Stomach (tissue), 9 donors: Measurements from ENCODE around the gene CER1. TPM values are rescaled to one million over a fixed set of nuclear protein-coding genes. Genes with fewer than 3 reads are reported as not detected.
"Not testable (repeated sequence)": the region's sequence is repeated elsewhere in the genome, so short reads cannot be mapped to it uniquely, and the experiment has no call there.

Source experiments
- DNase-seq, 2 donors: peaks; one replicate each; pipeline versions ENCODE4 v3.0.0 to v3.0.0-alpha.2; 2013 to 2019
- H3K27ac ChIP-seq, 5 donors: fragments of 200-600 bp in 4 of 5; sonication (generic) in 4 of 5; one replicate each; pipeline ENCODE4 v1.5.1; 2013 to 2019; ENCODE audit warnings: mild to moderate bottlenecking in 1 of 5, moderate library complexity in 1 of 5
- H3K27me3 ChIP-seq, 3 donors: fragments of 200-600 bp; sonication (generic); one replicate each; pipeline ENCODE4 v1.5.1; 2017 to 2019; ENCODE audit warnings: mixed run types in 1 of 3
- H3K36me3 ChIP-seq, 4 donors: fragments of 200-600 bp; sonication (generic); 1 replicate in 3 of 4; 2 replicates in 1 of 4; pipeline ENCODE4 v1.5.1; 2016 to 2019
- H3K4me1 ChIP-seq, 4 donors: fragments of 200-600 bp; sonication (generic); one replicate each; pipeline ENCODE4 v1.5.1; 2016 to 2019
- H3K4me3 ChIP-seq, 4 donors: fragments of 200-600 bp; sonication (generic) in 3 of 4; one replicate each; pipeline ENCODE4 v1.5.1; 2016 to 2019; ENCODE audit warnings: mild to moderate bottlenecking in 1 of 4
- H3K9me3 ChIP-seq, 4 donors: fragments of 200-600 bp; sonication (generic); one replicate each; pipeline ENCODE4 v1.5.1; 2016 to 2019
- CTCF ChIP-seq, 7 experiments: fragments of 450-650 bp in 4 of 7; fragments of 200-600 bp in 3 of 7; sonication (generic) in 3 of 7; IDR thresholded peaks; one replicate each; pipeline ENCODE4 v1.5.1; 2016 to 2019; ENCODE audit warnings: antibody characterized with exemption in 7 of 7, control low read depth in 2 of 7, mild to moderate bottlenecking in 1 of 7
- EP300 ChIP-seq: sonication (generic); formaldehyde crosslinking; IDR thresholded peaks from one replicate; pipeline ENCODE4 v1.6.1; 2017; ENCODE audit warnings: antibody characterized with exemption
- POLR2A ChIP-seq, 4 donors: fragments of 450-650 bp; IDR thresholded peaks; one replicate each; pipeline ENCODE4 v1.6.1; 2016; ENCODE audit warnings: antibody characterized with exemption in 4 of 4, control low read depth in 2 of 4, mild to moderate bottlenecking in 1 of 4, moderate library complexity in 1 of 4
- POLR2AphosphoS5 ChIP-seq, 3 donors: sonication (generic); formaldehyde crosslinking; IDR thresholded peaks; one replicate each; pipeline ENCODE4 v1.6.1; 2016; ENCODE audit warnings: antibody characterized with exemption in 3 of 3
- WGBS, 5 donors: extraction: QIAGEN DNeasy Blood & Tissue Kit in 3 of 5; methylation state at CpG; one replicate each; pipeline versions ENCODE4 v1.1.5 to v1.1.7; 2013 to 2018; 5-methylcytosine and 5-hydroxymethylcytosine counted together
- intact Hi-C: fragments of 100-400 bp; cut with DNase I; formaldehyde crosslinking; loops from one replicate; pipeline ENCODE4 v1.15.1; 2023; ENCODE audit warnings: low total_unique reads
- polyA plus RNA-seq, 3 donors: library from polyadenylated mRNA; stranded (reverse); fragments of 200-250 nt; gene quantifications; one replicate each; pipeline ENCODE4 v1.2.3, GENCODE V29; 2013
- total RNA-seq, 5 donors: library from RNA; depleted of rRNA; stranded (reverse); fragments of >200 nt; gene quantifications; one replicate each; pipeline versions ENCODE4 v1.1.0 to v1.2.3, GENCODE V29; 2014 to 2016
- donor health status: healthy with polysubstance abuse.
- donor health status: Bipolar disorder and iron deficiency.
- donor health status: healthy.

CER1 gene
- total and polyA plus RNA-seq, 8 donors, result not detected

- Histone ChIP-seq H3K27me3 (no peaks in the 10 kb centered on the region), H3K36me3 (peaks cover 10 to 42% (median 37%) of the 10 kb centered on the region in 4 donors), H3K9me3 (no peaks in the 10 kb centered on the region), H3K4me3 (no peak overlapping the region), H3K4me1 (peaks cover 0 to 15% (median 12%) of the 10 kb centered on the region in 4 donors), H3K27ac (no peak overlapping the region)
- intact Hi-C loops, result no loop called here
- DNase-seq, result no peak
- WGBS, 5 donors, result 88 to 92% (median 90%) methylated on average over 12 of the region's 12 CpGs
- TF ChIP-seq POLR2A (IDR thresholded peaks at IDR 0.05) (no peak), POLR2AphosphoS5 (IDR thresholded peaks at IDR 0.05) (no peak), EP300 (no peak)
Measured at GRCh38 chr9:14687042-14687719, 35.4 kb downstream of the CER1 start.

GRCh38 chr9:14686168-14686567 lies 36.4 kb downstream of the CER1 start:
- Histone ChIP-seq H3K36me3 (peaks cover 10 to 42% (median 37%) of the 10 kb centered on the region in 4 donors), H3K9me3 (no peaks in the 10 kb centered on the region), H3K4me1 (peaks cover 0 to 7% (median 4%) of the 10 kb centered on the region in 4 donors), H3K4me3 (no peak overlapping the region), H3K27me3 (no peaks in the 10 kb centered on the region), H3K27ac (no peak overlapping the region)
- intact Hi-C loops, result no loop called here
- DNase-seq, result no peak
- TF ChIP-seq POLR2AphosphoS5 (IDR thresholded peaks at IDR 0.05) (no peak), CTCF (IDR thresholded peaks at IDR 0.05) (no peak), POLR2A (IDR thresholded peaks at IDR 0.05) (no peak), EP300 (no peak)

- peaks cover 4 to 22% (median 18%) of the 10 kb centered on the region in 4 donors for H3K36me3 ChIP-seq
- intact Hi-C loops, H3K4me3 ChIP-seq, H3K27ac ChIP-seq, DNase-seq, H3K9me3 ChIP-seq, H3K4me1 ChIP-seq, H3K27me3 ChIP-seq: not testable (repeated sequence)
- 88 to 93% (median 90%) methylated on average over 4 of the region's 4 CpGs for WGBS, 5 donors
Measured at GRCh38 chr9:14682616-14683015, 39.9 kb downstream of the CER1 start.

- Histone ChIP-seq H3K4me3 (no peak overlapping the region), H3K4me1 (no peaks in the 10 kb centered on the region), H3K9me3 (no peaks in the 10 kb centered on the region), H3K27ac (no peak overlapping the region), H3K36me3 (peaks cover 0 to 13% (median 0%) of the 10 kb centered on the region in 4 donors), H3K27me3 (no peaks in the 10 kb centered on the region)
- TF ChIP-seq CTCF (IDR thresholded peaks at IDR 0.05) (no peak), POLR2A (IDR thresholded peaks at IDR 0.05) (no peak), POLR2AphosphoS5 (IDR thresholded peaks at IDR 0.05) (no peak)
- DNase-seq, result no peak
- intact Hi-C loops, result no loop called here
- WGBS, 5 donors, result 90 to 96% (median 95%) methylated on average over 3 of the region's 3 CpGs
Measured at GRCh38 chr9:14678776-14679175, 43.8 kb downstream of the CER1 start.

- intact Hi-C loops, result no loop called here
- 94 to 99% (median 97%) methylated on average over 6 of the region's 6 CpGs for WGBS, 5 donors
Measured at GRCh38 chr9:14677872-14678271, 44.7 kb downstream of the CER1 start.

More at GRCh38 chr9:14677872-14678271, 44.7 kb downstream of the CER1 start:
- TF ChIP-seq EP300, result no peak
- TF ChIP-seq POLR2A (IDR thresholded peaks at IDR 0.05), result no peak
- no peak for TF ChIP-seq CTCF (IDR thresholded peaks at IDR 0.05)
- TF ChIP-seq POLR2AphosphoS5 (IDR thresholded peaks at IDR 0.05), result no peak
- Histone ChIP-seq H3K4me1 (no peaks in the 10 kb centered on the region), H3K36me3 (peaks cover 0 to 13% (median under 1%) of the 10 kb centered on the region in 4 donors), H3K27ac (no peak overlapping the region), H3K9me3 (no peaks in the 10 kb centered on the region), H3K4me3 (no peak overlapping the region), H3K27me3 (no peaks in the 10 kb centered on the region)
- DNase-seq, result no peak
